Effector CD8-positive, alpha-beta T cell (primary cell): ENCODE measurements around the gene TMEM266.

Source experiments
- DNase-seq: peaks from one replicate; lab custom pipeline; 2025; lab: John Stamatoyannopoulos, UW

TMEM266 gene

DNA sequence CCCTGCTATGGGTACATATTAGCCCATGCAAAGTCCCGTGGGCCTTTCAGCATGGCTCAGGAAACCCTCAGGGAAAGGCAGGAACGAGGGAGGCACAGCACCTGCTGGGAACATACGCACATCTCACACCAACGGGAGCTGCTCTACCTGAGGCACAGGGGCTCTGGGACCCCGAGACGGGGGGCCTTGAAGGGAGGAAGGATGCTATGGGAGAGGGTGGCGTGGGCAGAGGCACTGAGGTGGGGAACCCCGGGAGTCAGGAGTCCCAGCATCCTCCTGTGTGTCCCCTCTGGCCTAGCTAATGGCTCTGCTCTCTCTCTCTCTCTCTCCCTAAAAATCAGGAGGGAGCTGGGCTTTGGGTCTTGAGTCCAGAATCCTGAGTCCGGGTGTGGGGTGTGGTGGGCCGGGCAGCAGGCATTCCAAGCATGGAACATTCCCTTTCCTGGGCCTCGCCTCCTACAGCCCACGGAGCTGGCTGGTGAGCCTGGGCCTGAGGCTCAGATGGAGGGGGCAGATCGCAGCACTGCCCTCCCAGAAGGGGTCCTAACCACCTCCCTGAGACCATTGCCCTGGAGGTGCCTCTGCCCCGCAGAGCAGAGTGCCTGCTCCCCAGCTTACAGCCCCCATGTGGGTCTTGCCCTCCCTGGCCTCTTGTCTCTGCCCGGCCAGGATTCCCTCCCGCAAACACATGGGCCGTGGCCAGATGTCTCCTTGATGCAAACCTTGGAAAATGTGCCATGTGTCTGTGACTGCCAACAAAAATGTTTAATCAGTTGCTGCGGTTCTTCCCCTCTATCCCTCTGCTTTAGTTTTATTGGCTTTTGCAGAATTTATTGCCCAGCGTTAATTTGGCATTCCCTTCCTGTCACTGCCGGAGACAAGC, 101.6 kb downstream of the TMEM266 start:
- DNase-seq: no peak

DNA sequence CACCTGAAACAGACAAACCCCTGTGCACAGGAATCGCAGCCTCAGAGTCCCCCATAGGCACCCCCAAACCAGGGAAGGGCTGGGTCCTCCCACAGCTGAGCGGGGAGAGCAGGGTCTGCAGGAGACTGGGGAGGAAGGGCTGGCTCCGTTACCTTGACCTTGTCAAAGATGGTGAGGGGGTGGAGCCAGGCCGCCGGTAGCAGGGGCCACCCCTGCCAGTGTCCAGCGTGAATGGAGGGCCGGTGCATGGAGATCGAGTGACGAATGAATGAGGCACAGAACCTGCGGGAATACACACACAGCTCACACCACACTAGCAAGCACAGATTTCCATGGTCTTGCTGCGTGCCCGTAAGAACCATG, 102.2 kb downstream of the TMEM266 start:
- DNase-seq: no peak

DNA sequence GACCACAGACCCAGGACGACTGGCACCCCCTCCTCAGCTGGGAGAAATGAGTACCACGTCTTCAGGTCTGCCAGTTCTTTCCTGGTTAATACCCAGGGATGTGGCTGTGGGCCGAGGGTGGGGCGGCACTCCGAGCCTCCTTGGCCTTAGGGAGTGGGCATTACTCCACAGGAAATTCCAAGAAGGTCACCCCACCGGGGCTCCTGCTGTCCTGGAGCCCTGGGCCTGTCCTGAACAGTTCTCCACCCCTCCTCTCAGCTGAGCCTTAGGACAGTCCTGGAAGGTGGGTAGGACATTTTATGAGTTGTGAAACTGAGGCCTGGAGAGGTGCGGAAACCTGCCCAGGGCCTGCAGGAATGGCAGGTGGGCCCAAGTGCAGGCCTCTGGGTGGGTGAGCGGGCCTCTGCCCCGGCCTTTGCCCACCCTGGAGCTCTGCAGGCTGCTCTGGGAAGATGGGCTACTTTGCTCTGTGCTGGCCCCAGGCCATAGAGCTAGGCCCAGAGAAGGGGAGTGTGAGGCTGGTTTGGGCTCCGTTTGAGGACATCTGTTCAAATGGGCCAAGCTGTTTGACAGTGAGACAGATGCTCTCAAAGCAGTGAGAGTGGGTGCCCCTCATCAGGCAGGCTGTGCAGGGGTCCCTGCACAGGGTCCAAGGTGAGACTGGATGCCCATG, 103.1 kb downstream of the TMEM266 start:
- DNase-seq: no peak

DNA sequence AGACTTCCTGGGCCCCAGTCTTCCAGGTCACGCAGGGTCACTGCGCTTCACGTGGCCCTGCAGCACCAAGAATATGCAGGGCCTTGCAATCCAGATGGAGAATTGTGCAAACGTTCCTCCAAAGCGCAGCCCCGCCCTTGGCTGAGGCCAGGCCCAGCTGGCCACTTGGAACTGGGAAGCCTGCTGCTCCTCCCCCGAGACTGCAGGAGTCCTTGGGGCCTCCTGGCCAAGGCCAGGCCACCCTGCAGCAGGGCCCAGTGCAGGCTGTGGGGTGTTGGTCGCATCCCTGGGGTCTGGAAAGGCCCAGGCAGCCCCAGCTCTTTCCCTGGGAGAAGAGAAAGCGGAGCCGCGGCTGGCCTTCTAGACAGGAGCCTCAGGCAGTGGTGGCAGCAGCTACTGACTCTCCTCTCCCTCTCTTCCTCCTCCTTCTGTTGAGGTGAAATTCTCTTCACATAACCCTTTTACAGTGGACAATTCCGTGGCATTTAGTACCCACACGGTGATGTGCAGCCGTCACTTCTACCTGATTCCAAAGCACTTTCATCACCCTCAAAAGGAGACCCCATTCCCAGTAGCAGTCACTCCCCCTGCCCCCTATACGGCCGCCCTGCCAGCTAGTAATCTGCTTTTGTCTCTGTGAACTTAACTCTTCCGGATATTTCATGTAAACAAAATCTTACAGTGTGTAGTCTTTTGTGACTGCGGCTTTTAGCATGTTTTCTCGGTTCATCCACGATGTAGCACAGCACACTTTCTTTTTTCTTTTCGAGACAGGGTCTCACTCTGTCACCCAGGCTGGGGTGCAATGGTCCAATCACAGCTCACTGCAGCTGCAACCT, 103.9 kb downstream of the TMEM266 start:
- DNase-seq: no peak

DNA sequence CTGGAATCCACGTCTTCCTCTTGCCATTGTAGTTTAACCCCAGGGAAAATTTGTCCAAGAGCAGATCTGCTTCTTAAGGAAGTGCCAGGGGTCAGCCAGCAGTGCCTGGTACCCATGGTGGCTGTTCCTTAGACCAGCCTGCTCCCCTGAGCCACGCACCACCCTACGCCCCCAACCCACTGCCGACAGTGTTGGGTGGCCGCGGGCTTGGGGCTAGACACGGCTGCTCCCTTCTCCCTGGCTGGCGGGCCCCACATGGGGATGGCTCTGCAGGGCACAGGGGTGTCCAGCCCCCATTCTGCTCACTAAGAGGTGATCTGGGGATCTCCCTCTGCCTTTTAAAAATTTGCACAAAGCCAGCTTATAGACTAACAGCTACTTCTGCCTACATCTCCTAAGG, 104.8 kb downstream of the TMEM266 start:
- no peak for DNase-seq

DNA sequence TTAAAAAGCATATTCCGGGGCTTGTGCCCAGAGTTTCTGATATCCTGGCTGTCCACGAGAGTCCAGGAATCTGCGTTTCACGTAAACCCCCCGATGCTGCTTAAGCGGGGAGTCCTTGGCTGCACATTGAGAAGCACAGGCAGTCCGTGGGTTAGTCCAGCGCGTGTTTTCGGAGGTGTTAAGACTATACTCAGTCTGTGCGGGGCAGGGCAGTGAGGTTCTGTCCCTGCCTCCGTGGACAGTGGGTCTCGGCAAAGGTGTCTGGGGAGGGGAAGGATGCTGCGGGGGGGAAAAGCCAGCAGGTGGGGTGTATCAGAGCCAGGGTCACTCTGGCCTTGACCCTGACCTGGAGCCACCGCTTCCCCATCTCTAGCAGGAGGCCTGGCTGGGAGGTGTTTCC, 106.2 kb downstream of the TMEM266 start:
- DNase-seq: no peak

DNA sequence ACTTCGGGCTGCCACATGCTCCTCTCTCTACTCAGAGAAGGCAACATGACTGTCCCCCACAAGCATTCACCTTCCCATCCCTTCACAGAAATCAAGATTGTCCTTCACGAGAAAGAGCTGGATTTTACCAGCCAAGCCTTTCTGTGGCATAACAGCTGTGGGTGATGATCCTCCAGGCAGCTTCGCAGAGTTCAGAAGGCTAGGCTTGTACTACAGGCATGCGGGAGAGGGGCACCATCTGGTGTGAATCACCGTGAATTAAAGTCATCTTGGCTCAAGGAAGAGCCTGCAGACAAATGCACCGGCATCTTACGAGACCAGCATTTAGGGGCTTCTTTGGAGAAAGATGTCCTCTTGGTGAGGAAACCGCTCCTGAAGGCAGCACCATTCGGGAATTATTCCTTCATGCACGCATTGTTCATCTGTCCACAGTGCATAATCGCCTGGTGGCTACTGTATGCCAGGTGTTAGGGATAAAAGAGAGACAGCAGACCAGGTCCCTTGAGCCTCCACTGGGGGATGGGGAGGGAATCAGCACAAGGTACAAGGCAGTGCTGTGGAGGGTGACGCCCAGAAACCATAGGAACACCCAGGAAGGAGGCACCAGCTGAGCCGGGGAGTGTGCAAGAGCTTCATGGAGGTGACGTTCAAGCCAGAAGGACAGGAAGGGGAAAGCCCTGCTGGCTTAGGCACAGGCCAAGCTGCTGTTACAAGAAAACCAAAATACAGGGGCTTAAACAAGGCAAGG, 108.6 kb downstream of the TMEM266 start:
- DNase-seq: no peak

DNA sequence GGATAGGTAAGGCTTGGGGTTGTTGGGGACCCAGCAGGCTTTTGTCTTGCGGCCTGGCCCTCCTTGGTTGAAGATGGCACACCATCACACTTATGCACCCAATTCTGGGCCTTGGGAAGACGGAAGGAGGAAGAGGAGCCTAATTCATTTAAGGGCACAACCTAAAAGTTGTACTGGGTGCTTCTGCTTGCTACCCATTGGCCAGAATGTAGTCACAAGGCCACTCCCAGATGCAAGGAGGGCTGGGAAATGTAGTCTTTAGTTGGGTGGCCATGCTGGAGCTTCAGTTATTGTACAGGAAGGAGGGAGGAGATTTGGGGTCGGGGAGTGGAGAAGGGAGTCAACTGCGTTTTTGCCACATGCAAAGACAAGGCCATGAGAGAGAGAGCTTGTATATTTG, 109.2 kb downstream of the TMEM266 start:
- no peak for DNase-seq

DNA sequence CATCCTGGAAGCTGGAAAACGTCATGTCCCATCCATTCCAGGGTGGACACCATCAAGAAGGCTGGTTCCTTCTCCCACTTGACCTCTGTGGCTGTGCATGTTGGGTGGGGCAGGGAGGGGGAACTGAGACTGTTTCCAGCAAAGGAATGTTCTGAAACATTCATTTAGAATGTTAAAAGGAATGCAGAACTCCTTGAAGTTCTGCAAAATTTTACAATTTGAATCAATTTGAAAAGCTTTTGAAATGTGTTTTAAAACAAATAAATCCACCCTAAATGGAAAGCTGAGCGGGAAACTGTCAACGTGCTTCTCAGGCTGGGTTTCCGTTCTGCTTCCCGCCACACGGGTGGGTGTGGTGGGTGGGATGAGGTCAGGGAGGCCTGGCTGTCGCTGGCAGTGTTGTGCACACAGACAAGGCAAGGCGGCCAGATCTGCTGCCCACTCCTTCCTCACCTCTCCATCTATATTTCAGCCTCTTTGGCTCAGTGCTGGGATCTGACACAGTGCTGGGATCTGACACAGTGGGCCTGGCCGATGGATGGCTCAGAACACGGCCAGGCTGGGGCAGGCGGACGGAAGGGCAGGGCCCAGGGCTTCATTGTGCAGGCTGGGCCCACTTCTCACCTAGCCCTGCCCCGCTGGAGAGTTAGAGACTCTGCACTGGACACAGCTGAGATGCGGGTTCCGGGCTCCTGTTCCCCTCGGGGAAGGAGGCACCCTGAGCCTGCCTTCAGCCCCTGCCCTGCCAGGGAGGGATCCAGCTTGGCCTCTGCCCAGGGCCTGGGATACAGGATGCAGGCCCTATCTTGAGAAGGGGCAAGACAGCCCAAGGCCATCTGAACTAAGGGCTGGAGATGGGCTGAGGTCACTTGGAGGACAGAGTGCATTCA, 110.4 kb downstream of the TMEM266 start:
- DNase-seq: no peak

DNA sequence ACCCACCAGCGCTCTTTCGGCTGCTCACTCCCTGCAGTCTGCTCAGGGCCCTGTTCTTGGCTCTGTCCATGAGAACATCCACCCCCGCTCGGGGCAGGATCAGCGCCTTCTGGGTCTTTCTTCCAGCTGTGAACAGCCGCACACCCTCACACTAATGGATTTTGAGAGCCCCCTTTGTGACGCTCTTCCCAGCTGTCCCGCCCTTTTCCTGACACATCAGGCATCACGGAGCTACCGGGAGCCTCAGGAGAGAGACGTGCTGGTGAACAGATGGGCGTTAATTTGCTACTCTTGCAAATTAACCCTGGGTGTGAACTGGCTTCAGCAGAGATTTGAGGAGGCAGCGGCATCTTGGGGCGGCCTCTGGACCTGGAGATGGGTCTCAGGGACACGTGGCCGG, 113.0 kb downstream of the TMEM266 start:
- no peak for DNase-seq

DNA sequence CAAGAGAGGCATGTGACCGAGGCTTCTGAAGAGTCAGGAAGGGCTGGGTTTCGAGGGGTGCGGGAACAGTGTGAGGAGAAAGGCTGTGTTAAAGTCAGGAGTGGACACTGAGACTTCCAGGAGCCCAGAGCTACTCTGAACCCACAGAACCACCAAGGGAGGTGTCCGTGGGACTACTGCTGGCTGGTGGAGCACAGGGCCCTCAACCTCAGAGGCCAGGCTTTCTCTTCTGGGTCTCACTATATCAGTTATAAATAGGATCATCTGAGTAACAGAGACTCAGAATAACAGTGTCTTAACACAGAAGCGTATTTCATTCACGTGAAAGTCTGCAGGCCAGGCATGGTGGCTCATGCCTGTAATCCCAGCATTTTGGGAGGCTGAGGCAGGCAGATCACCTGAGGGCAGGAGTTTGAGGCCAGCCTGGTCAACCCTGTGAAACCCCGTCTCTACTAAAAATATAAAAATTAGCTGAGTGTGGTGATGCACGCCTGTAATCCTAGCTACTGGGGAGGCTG, 113.6 kb downstream of the TMEM266 start:
- DNase-seq: no peak

DNA sequence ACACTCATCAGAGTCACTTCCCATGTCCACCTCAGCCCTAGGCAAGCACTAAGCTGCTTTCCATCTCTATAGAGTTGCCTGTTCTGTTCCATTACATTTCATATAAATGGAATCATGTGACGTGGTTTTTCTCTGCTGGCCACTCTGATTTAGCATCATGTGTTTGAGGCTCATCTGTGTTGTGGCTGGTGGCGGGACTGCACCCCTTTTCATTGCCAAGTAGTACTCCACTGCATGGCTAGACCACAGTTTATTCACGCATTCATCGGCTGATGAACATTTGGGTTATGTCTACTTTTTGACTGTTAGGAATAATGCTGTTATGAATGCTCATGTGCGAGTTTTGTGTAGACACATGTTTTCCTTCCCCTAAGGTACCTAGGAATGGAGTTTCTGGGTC, 114.9 kb downstream of the TMEM266 start:
- DNase-seq: no peak

DNA sequence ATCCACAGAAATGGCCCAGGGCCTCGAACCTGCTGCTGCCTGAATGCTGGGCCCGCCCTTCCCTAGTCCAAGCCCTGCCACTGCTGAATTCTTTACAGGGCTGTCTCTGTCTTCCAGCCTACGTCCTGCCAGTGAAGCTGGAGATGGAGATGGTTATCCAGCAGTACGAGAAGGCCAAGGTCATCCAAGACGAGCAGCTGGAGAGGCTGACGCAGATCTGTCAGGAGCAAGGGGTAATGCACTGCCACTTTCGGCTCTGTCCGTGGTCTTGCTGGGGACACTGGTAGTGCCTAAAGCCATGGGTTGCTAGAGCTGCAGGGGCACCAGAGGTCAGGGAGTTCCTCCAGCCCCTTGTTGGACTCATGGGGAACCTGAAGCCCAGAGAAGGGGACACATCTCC, 115.7 kb downstream of the TMEM266 start:
- DNase-seq: no peak

DNA sequence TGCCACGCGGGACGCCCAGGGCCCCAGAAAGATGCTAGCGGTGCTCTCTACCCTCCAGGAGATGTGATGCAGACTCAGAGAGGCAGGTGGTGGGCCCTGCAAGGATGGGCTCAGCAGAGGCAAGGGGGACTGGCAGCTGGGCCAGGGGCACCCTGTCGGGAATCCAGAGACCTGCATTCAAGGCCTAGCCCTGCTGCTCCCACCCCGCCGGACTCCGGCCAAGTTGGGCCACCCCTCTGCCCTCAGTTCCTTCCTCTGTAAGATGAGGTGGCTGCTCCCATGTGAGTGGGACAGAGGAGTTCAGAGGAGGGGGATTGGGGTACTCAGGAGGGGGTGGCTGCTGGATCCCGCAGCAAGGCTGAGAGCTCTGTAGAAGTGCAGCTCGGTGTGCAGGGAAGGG, 116.3 kb downstream of the TMEM266 start:
- DNase-seq: no peak

DNA sequence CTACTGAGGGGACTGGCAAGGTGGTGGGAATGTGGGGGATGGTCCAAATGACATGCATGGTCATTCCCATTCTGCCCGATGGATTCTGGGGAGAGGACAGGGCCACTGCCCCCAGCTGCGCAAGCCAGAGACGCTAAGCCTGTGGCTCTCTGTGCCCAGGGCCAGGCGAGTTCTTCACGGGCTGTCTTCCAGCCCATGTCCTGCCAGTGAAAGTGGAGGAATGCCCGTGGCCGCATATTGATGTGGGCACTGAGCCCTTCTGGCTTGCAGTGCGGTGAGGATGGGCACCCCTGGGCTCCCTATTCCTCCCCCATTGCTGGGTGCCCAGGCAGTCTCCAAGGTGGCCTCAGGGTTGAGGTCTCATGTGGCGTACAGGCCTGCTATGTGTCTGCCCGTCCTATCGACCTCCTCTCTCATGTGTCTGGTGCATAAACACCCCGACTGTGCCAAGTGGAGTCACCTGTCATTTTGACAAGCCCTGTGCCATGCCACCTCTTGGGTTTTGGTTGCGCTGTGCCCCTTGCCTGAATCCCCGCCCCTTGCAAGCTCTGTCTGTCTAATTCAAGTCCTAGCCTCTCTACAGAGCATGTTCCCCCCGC, 116.8 kb downstream of the TMEM266 start:
- no peak for DNase-seq

DNA sequence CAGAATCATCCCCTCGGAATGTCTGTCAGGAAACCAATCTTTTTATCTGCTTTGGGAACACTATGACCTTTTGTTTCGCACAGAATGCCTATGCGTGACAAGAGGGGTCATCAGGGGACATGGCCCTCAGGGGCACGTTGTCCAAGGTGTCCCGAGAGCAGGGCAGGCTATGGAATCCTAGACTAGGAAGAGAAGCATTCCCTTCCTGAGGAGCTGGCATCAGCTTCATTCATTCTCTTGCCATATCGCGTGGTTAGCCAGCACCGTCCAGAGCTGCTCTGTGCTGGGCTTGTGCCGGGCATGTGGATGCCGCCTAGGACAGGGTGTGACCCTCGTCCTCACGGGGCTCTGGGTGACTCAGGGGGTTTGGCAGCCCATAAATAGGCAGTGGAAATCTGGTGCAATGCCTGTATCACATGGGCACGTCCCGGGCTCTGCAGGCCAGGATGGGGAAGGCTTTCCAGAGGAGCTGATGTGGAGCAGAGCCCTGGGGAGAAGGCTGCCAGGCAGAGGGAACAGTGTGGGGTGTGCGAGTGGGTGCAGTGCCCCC, 117.8 kb downstream of the TMEM266 start:
- DNase-seq: no peak

DNA sequence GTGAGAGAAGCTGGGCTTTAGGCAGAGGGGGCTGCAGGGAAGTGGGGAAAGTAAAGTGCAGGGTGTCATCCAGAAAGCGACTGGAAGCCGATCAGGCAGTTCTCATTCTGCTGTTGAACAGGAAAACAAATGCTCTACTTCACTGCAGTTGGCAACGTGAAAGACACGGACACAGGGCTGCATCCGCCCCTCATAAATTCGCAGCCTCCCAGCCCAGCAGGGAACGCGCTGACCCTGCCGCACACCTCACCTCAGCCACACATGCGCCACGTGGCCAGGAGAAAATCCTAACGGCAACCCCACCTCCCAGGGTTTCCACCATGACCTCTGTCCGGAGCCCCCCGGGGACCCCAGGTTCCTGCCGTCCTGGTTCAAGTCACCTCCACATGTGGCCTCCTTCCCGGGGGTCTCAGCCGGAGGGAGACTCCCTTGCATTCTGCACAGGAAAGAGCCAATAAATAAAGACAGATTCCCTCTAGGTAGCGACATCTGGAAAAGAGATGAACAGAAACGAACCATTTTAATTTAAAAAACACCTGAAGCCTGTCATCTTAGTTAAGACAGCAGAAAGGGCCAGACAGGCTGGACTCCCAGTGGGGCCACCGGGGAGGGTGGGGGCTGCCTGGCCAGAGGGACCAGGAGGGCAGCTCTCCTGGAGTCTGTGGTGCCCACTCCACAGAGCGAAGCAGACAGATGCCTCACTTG, 118.7 kb downstream of the TMEM266 start:
- no peak for DNase-seq

DNA sequence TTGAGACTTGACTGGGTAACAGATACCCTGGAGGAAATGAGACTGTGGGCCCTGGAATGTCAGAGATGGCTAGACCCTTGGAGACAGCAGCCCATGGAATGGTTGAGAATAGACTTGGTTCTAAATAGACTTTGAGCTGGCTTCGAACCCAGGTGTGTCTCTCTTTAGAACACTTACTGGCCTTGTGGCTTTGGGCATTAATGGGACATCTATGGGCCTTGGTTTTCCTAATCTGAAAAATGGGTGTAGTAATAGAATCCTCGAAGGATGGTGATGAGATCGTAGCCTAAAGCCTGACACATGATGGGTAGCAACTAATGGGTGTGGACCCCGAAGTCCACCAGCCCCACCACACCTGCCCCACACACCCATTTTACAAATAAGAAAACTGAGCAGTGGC, 119.2 kb downstream of the TMEM266 start:
- DNase-seq: no peak

DNA sequence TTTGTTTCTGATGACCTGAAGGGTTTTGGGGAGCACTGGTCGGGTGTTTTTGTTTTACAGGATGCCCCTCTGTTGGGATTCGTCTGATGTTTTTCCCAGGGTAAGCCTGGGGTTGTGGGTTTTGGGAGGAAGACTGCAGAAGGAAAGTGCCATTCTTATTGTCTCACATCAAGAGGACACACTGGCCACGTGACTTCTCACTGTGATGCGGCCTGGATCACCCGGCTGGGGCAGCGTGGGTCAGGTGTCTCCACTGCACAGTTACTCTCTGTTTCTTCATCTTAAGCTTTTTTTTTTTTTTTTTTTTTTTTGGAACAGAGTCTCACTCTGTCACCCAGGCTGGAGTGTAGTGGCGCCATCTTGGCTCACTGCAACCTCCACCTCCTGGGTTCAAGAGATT, 120.5 kb downstream of the TMEM266 start:
- DNase-seq: no peak
